HG03103 (cell line): ENCODE measurements around the gene TTC29.
"Not testable (repeated sequence)": the region's sequence is repeated elsewhere in the genome, so short reads cannot be mapped to it uniquely, and the experiment has no call there.

Experiments
- ATAC-seq: cut with Tn5 transposase; IDR thresholded peaks from one replicate; pipeline ENCODE4 v1.9.1; 2021; ENCODE audit warnings: low read depth; ENCODE audit not compliant: unreplicated experiment

The TTC29 gene

DNA sequence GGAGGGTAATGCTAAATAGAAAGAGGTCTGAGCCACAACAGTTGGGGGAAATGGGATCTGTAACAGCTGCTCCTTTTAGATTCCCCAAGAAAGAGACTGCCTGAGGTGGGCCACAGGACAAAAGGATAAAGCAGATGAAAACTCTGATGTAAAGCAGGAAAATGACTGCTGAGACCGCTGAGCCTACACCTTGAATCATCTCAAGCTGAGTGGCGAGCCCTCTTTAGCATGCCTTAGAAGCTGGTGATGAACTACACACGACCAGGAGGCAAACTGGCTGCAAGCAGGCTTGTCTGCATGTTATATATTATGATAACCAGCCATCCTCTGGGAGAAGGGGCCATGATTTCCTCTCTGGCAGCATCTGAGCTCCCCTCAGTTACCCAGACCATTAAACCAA, 88.4 kb downstream of the TTC29 start:
- ATAC-seq: no peak

- no peak for ATAC-seq
These were observed 89.9 kb downstream of the TTC29 start for GRCh38 chr4:146855761-146856160.

GRCh38 chr4:146852360-146852759, 93.3 kb downstream of the TTC29 start:
- no peak for ATAC-seq

GRCh38 chr4:146847345-146847744, 98.3 kb downstream of the TTC29 start:
- ATAC-seq: no peak

DNA sequence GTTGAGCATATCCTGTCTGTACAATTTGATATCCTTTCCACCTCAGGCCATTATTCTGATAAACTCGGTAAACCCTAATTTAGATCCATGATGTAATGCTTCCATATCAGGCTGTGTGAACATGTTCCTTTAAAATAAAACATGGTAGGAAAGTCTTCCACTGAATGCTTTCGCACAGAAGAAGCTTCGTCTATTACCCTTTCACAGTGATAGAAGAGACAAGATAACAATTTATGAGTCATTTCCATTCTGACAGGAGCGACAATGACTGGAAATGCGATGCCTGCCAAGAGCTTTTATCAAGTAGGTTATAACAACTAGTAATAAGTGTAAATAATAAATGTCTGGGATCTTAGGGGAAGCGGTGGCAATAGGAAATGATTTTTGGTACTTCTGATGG, 98.8 kb downstream of the TTC29 start:
- ATAC-seq: no peak

DNA sequence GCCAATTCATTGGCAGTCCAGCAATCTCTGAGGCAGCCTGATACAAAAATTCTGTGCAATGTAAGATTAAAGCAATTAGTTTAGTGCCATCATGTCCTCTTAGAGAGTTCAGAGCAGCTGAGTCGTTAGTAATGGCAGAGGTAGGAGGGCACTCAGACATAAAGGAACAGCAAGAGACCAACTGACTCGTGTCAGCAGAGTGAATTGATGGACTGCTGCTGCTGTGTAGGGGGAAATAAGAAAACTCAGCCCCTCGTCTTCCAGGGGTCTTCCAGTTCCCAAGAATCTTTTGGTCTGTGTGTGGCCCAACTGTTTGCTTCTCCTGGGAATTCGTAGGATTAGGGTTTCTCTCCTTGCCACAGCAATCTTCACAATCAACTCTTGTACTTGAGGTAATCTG, 100.9 kb downstream of the TTC29 start:
- no peak for ATAC-seq

DNA sequence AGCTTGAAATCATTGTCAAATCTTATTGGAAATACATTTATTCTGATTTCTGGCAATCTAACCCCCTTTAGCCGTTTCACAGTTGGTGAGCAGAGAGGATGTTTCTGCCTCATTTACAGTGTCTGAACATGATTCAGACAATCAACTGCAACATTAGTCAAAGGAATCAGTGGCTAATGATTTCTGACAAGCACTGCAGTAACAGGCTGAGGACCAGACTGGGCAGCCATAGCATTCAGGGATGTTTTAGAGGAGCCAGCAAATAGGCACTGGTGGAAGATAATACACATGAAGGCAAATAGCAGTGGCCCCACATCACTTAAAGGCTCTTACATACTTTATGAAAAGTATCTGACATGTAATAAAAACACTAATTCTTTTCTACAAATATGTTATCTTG, 102.8 kb downstream of the TTC29 start:
- no peak for ATAC-seq

DNA sequence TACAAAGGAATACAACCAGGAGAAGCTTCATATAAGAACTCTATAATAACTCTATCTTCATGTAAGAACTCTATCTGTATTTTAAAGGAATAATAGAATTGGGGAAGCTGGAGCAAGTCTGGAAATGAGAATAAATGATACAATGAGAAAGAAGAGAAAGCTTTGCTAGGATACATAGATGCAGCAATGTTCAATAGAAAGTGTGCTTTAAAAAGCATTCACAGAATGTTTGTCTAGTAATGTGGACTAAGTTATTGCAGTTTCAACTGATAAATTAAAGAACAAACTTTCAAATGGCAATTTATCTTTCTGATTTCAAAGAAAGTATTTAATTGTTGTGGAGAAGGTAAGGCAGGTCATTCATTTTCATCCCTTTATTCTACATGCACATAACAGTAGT, 104.9 kb downstream of the TTC29 start:
- no peak for ATAC-seq

DNA sequence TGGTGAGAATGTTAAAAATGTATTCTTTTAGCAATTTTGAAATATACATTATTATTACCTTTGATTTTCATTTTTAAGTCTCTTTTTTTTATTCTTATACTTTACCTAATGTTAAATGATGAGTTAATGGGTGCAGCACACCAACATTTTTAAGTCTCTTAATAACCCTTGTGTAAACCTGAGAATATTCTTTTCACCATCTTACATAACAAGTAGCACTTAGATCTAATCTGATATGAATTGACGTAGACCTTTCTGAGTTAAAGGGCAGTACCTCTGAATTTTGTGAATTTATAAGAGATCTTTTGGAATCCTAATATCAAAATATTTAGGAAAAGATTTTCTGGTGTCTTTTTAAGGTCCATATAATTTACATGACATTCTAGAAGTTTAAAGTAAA, 110.6 kb downstream of the TTC29 start:
- ATAC-seq: no peak

GRCh38 chr4:146834263-146835034, 111.2 kb downstream of the TTC29 start:
- ATAC-seq: no peak

- no peak for ATAC-seq
These were observed 112.1 kb downstream of the TTC29 start for GRCh38 chr4:146833530-146833929.

DNA sequence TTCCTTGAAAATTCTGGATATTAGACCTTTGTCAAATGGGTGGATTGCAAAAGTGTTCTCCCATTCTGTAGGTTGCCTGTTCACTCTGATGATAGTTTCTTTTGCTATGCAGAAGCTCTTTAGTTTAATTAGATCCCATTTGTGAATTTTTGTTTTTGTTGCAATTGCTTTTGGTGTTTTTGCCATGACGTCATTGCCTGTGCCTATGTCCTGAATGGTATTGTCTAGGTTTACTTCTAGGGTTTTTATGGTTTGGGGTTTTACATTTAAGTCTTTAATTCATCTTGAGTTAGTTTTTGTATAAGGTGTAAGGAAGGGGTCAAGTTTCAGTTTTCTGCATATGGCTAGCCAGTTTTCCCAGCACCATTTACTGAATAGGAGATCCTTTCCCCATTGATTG, 122.7 kb downstream of the TTC29 start:
- not testable (repeated sequence) for ATAC-seq

DNA sequence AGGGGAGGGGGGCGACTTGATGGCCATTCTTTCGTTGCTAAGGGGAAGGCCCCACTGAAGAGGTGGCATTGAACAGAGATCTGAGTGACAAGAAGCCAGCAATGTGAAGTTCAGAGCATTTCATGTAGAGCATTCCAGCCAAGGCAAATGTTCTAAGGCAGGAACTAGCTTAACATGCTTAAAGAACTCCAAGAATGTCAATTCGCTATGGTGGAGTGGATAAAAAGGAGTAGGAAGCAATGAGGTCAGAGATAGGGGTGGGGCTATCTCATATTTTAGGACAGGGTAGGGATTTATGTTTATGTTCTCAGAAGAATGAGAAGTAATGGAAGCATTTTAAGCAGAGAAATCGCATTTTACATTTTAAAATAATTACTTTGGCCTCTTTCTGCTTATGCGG, 130.9 kb downstream of the TTC29 start:
- ATAC-seq: no peak

- ATAC-seq: no peak
These were observed 150.0 kb downstream of the TTC29 start for GRCh38 chr4:146795711-146796110.

- ATAC-seq: no peak
These were observed 151.9 kb downstream of the TTC29 start for GRCh38 chr4:146793727-146794126.

GRCh38 chr4:146791439-146791838, 154.2 kb downstream of the TTC29 start:
- no peak for ATAC-seq

DNA sequence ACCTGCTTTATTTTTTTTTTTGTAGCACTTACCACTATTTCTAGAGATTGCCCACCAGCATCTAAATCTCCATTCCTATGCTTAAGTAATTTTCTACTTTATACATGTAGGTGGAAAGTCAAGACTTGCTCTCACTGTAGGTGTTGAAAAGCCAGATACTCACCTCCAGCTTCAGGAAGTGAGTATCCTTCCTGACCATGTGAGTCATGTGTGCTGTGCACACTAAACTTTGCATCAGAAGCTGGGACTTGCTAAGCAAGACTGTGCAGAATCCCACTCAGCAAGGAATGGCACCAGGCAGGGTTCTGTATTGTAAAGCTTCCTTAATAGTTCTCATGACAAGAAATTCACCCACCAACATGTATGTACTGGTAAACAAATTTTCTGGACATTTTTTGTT, 155.1 kb downstream of the TTC29 start:
- ATAC-seq: no peak

GRCh38 chr4:146787731-146788130, 157.9 kb downstream of the TTC29 start:
- ATAC-seq: no peak

GRCh38 chr4:146776691-146777090, 169.0 kb downstream of the TTC29 start:
- ATAC-seq: no peak

DNA sequence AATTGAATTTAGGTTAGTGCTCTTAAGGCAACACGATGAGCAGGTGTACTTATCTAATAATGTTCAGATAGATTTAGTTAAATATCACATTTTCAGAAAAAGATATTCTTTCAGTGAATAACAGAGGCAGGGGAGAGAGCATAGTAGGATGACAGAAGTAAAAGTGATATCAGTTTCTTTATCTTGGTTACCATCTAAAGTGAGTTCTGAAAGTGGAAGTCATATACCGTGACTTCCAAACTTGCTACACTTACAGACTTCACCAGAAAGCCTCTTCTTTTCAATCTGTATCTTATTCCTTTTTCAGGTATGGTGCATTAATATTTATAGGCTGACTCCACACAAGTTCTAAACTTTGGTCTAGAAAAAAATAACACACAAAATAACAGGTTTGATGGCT, 182.1 kb downstream of the TTC29 start:
- ATAC-seq: no peak

- no peak for ATAC-seq
These were observed 183.6 kb downstream of the TTC29 start for GRCh38 chr4:146762016-146762415.

DNA sequence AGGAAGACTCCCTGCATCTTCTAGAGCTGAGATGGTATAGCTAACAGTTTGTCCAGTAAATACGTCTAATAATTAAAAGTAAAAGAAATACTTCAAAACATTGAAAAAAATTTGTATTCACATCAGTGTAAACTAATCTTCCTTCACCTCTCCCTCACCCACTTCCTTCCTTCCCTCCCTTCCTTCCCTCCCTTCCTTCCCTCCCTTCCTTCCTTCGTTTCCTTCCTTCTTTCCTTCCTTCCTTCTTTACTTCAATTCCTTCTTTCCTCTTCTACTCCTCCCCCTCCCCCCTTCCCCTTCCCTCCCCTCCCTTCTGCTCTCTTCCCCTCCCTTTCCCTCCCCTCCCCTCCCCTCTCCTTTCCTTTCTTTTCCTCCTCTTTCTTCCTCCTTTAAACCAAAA, 203.2 kb downstream of the TTC29 start:
- no peak for ATAC-seq

DNA sequence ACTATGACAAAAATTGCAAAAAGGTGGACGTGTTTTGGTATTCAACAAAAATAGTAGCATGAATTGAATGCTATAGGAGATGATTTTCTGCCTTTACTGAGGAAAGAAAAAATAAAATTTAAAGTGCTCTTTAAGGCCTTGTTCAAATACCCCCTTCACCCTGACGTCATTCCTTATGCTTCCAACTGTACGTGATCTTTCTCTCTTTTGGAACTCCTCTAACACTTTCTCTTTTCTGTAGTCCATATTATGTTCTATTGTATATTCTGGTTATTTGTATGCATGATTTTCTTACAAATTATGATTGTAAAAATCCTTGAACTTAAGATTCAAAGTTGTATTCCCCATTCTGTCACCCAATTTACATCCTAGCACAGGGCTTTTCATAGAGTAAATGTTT, 206.5 kb downstream of the TTC29 start:
- no peak for ATAC-seq
